SIG-M5 treated with dmso at 0.1 percent for 504 hours (cell line): ENCODE measurements around the gene DPEP2.
"Not testable (repeated sequence)": the region's sequence is repeated elsewhere in the genome, so short reads cannot be mapped to it uniquely, and the experiment has no call there.

ENCODE experiments used
- DNase-seq: peaks from one replicate; lab custom pipeline; 2025; ENCODE audit not compliant: unreplicated experiment; lab: John Stamatoyannopoulos, UW

The DPEP2 gene

GRCh38 chr16:67939507-67940445, 59.5 kb downstream of the DPEP2 start:
- DNase-seq = no peak

- not testable (repeated sequence) for DNase-seq
Observed at GRCh38 chr16:67937713-67938112, 61.6 kb downstream of the DPEP2 start.
